ENCODE measurements around the gene DPM2.

The DPM2 gene

DNA sequence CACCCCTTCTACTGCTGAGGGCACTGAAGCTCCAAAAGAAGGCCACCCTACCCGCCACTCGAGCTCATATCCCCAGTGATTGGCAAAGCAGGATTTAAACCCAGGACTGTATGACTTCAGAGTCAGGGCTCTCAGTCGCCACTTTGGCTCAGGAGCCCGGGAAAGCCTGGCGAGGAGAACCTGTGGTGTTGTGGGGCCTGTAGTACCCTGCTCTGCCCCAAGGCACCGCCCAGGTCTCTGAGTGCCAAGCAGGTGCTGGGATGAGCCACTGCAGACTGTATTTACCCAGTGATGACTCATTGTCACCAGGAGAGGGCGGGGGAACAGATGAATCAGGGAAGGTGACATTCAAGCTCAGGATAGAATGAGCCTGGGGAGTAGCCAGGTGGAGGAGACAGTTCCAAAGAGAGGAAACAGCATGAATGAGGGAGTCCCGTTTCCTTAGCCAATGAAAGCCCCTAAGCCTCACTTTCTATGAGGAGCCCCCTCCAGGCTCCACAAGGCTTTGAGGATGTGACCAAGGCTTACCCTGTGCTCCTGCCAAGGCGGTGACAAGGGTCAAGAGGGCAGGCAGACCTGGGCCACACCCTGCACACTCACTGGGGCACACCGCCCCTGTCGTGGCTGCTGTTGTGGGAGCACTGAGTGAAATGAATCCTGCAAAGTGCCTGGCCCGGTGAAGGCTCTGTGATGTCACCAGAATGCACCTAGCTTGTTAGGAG, 17.8 kb upstream of the DPM2 start:
- DNase-seq (ENCODE audit: low read depth, low spot score), result peak; percentile 74

- no peak for DNase-seq (ENCODE audit: low read depth, low spot score)
Measured at GRCh38 chr9:127954831-127955293, 17.2 kb upstream of the DPM2 start.

GRCh38 chr9:127953768-127954505, 16.3 kb upstream of the DPM2 start:
- no peak for DNase-seq (ENCODE audit: low read depth, low spot score)

DNA sequence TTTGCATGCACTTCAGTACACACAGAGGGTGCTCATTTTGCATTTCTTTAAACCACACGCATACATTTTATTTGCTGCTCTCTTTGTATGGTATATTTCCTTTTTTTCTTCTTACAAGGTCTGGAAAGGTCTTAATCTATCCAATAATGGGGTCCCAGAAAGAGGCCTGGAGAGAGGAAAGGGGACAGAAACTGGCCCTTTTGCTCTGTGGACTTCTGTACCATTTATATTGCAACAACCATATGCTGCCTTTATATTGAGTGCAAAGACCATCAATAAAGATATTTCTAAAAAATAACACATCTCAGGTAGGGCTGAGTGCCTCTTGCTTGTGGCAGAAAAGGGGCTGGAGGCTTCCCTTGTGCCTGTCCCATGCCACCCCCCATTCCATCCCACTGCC, 15.5 kb upstream of the DPM2 start:
- DNase-seq (ENCODE audit: low read depth, low spot score), result no peak

DNA sequence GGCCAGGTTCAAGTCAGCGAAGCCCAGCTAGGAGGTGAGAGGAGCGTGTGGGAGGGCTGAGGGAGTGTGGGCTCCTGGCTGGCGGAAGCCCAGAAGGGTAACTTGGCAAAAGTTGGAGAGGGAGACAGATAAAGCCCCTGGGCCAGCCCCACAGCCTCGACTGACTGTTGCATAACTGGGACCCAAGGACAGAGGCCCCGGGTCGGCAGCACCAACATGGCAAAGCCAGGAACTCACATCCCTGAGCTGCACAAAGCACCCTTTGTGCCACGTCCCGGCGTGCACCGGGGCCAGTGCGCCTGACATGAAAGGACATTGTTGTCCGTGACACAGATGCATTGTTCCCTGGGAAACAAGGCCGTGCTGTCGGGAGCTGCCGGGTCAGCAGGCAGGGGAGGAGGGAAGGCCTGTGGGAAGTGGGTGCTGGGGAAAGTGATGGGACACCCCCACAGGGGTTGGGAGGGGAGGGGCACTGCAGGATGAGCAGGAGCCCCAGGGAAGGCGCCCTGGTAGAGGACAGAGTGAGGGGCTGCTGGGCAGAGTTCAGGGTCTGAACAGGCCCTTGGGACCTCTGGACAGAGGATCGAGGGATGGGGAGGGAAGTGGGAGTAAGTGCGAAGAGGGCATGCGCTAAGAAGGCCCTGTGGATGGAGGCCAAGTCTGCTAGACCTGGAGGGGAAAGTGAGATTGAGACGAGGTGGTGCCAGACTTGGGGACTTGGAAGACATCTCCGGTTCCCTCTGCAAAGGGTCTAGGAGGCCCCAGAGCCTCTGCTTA, 13.0 kb upstream of the DPM2 start:
- no peak for DNase-seq (ENCODE audit: low read depth, low spot score)

GRCh38 chr9:127949827-127950512, 12.3 kb upstream of the DPM2 start:
- no peak for DNase-seq (ENCODE audit: low read depth, low spot score)

DNA sequence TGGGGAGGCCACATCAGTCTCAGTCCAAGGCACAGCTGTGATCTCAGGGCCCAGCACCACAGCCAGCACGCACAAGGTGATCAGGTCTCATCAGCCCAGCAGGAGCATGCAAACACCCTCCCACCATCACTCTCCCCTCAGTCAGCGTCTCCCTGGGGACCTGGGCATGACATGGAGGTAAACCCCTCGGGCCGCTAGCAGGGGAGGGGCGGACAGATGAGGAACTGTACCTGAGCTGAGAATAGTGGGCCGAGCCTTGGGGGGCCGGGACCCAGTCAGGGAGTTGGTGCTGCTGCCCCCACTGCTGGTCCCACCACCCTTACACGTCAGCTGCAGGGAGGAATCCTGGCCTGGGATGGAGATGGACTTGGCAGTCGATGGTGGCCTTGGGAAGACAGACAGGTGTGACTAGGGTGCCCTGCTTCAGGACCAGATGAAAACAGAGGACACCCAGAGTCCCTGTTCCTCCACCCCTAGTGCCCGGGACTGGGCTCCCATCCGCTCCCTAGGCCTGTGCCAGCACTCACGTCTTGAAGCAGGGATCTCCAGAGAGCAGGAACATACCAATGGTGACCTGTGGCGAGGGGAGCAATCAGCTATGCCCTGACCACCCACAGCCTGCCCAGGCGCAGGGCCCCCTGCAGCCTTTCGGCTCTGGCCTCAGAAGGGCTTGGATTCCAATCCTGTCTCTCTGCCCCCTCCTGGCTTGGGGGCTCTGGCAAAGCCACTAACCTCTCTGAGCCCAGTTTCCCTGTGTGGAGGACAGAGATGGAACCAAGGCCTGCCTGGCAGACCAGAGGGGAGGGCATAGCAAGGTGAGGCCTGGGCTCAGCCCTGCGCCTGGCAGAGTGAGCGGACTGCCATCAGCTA, 10.4 kb upstream of the DPM2 start:
- DNase-seq (ENCODE audit: low read depth, low spot score), result no peak

DNA sequence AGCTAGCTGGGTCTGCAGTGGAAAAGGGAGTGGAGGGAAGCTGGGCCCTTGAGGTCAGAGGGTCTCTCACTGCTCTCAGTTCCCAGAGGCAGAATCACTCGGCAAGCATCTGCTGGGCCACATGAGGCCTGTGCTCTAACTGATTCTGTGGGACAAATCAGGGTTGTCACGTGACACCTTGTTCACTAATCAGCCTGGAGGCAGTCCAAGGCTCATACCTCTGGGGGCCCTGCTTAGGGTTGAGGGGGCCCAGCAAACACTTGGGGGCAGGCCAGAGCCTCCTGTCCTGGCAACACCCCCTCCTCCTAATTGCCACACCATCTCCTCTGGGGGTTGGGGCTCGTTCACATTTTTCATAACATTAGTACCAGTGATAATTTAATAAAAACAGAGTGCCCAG, 9.1 kb upstream of the DPM2 start:
- no peak for DNase-seq (ENCODE audit: low read depth, low spot score)

DNA sequence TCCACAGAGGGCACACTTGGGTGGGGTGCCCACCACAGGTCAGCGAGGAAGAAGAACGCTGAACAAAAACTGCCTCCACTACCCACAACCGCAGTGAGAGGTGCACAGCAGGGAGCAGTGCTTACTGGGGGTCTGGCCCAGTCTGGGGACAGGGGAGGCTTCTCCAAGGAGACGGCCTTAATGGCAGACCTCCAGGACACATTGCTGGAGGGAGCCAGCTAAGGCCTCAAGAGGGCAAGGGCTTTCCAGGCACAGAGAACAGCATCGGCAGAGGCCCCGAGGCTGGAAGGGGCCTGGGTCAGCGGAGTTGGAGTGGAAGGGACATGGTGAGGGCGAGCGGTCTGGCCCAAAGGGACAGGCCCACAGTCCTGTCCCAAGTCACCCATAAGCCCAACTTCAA, 8.3 kb upstream of the DPM2 start:
- no peak for DNase-seq (ENCODE audit: low read depth, low spot score)

- no peak for DNase-seq (ENCODE audit: low read depth, low spot score)
Measured at GRCh38 chr9:127945338-127945737, 7.7 kb upstream of the DPM2 start.

GRCh38 chr9:127944586-127945218, 7.0 kb upstream of the DPM2 start:
- no peak for DNase-seq (ENCODE audit: low read depth, low spot score)

GRCh38 chr9:127943731-127944144, 6.1 kb upstream of the DPM2 start:
- peak; percentile 59 for DNase-seq (ENCODE audit: low read depth, low spot score)

DNA sequence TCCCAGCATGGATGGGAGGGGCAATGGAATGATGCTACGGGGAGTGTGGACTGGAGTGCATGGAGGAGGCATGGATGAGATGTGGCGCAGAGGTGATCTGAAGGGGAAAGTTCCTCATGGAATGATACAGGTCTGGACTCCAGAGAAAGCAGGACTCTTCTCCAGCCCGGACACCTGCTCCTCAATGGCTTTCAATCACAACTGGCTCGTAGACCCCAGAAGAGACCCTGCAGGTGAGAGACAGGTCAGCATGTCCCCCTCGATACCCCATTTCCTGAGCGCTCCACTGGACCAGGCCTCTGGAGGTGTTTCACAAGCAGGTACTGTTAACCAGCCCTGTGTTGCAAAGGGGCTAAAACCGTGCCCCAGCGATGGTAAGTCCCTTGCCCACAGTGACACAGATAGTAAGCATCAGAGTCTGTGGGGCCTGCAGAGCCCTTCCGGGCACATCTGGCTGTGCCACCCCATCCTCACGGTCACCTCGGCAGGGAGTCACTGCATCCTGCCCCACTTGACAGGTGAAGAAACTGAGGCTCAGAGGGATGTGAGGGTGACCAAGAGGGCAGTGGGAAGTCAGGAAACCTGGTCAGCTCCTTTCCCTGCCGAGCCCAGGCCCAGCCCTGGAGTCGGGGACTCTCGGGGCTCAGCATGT, 5.5 kb upstream of the DPM2 start:
- DNase-seq (ENCODE audit: low read depth, low spot score), result no peak

DNA sequence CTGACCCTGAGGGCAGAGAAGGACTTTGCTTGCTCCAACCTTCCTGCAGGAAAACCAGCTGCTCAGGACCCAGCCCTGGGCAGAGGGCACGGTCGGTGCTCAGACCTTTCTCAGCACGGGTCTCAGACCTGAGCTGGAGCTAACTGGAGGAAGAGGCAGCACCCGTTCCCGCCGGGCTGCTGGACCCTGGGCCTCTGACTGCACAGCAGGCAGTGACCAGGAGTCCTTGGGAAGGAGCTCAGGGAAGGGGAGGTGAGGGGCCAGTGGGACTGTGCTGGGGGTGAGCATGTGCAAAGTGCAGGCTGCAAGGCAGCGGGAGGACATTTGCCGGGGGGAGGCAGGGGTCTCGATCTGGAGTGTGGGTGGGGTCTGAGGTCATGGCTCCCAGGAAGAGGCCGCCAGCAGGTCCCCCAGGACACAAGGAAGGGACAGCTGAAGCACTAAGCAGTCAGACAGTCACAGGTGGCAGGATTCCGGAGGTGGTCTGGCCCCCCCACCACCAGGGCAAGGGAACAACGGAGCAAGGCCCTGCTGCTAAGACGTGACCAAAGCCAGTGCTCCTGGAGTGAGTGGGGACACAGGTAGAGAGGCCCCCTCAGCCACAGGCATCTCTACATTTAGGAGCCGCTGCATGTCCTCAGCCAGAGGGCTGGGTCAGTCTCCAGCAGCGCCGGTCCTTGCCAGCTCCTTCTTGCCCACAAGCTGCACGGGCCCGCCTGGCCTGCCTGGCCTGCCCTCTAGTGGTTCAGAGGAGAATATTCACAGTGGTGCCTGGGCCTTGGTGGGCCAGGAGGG, 4.8 kb upstream of the DPM2 start:
- no peak for DNase-seq (ENCODE audit: low read depth, low spot score)

- no peak for DNase-seq (ENCODE audit: low read depth, low spot score)
Measured at GRCh38 chr9:127941961-127942215, 4.2 kb upstream of the DPM2 start.

- DNase-seq (ENCODE audit: low read depth, low spot score), result no peak
Measured at GRCh38 chr9:127941062-127941960, 3.7 kb upstream of the DPM2 start.

DNA sequence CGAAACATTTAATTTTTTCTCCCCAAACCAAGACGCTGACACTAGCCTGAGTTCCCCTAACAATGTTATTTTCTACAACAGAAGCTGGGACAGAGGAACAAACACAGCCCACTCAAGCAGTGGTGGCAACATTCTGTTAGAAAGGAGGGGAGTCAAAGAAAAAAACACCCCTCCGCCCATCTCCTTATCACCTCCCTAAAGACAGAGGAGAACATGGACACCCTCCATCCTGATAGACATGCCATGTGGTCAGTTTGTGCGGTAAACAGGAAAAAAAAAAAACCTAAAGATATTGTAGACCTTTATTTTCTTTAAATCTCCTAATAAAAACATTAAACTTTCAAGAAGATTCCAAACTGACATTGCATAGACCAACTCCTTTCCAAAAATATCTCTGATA, 2.9 kb upstream of the DPM2 start:
- no peak for DNase-seq (ENCODE audit: low read depth, low spot score)

- DNase-seq (ENCODE audit: low read depth, low spot score), result no peak
Measured at GRCh38 chr9:127938298-127938690, 640 bp upstream of the DPM2 start.
